A549 (cell line): ENCODE data around the gene CMBL. TPM values are rescaled to one million over a fixed set of nuclear protein-coding genes. Genes with fewer than 3 reads are reported as not detected.

Experiments
- ATAC-seq, 2 experiments: fragments of 200-7000 bp in 1 of 2; fragments of >200 bp in 1 of 2; cut with Nextera tagmentation in 1 of 2; cut with Tn5 transposase in 1 of 2; 3 replicates each; pipeline versions ENCODE4 v1.8.0 to v1.9.1; 2018 to 2020; ENCODE audit warnings: mild to moderate bottlenecking in 1 of 2, moderate library complexity in 1 of 2
- CTCF ChIA-PET: fragments of 300-600 bp; sonication (Branson Sonifier 250); formaldehyde crosslinking; extraction: SDS; loops from one replicate; lab custom pipeline; 2021; ENCODE audit warnings: antibody characterized with exemption, inconsistent platforms; lab: Yijun Ruan, JAX
- POLR2A ChIA-PET: fragments of 350-600 bp; formaldehyde crosslinking; extraction: SDS; loops from one replicate; lab custom pipeline; 2021; ENCODE audit warnings: antibody characterized with exemption, inconsistent platforms; lab: Yijun Ruan, JAX
- DNase-seq, 2 experiments: peaks; one replicate each; pipeline versions ENCODE4 v3.0.0 to v3.0.0-alpha.2; 2011 to 2016; ENCODE audit warnings: low read depth in 1 of 2, low spot score in 1 of 2
- FAIRE-seq: peaks from 2 replicates; lab custom pipeline; 2011; peaks lifted over from hg19 to GRCh38; lab: Jason Lieb, UNC
- H3K27ac ChIP-seq, 2 experiments: fragments of >200 bp; sonication (Bioruptor Twin); formaldehyde crosslinking; 3 replicates each; pipeline ENCODE4 v1.5.1; 2016 to 2017
- H3K4me1 ChIP-seq: fragments of >200 bp; sonication (Bioruptor Twin); formaldehyde crosslinking; 3 replicates; pipeline ENCODE4 v1.6.1; 2016
- H3K4me2 ChIP-seq: fragments of >200 bp; sonication (Bioruptor Twin); formaldehyde crosslinking; 3 replicates; pipeline ENCODE4 v1.6.1; 2016
- H3K4me3 ChIP-seq: fragments of >200 bp; sonication (Bioruptor Twin); formaldehyde crosslinking; 3 replicates; pipeline ENCODE4 v1.5.1; 2016
- H3K9me3 ChIP-seq: fragments of >200 bp; sonication (Bioruptor Twin); formaldehyde crosslinking; 3 replicates; pipeline ENCODE4 v1.6.1; 2016
- CHD4 ChIP-seq: fragments of 200-600 bp; sonication (generic); IDR thresholded peaks from 2 replicates; pipeline ENCODE4 v1.6.1; 2016; ENCODE audit warnings: antibody characterized with exemption, mild to moderate bottlenecking, borderline replicate concordance
- HOXA7 ChIP-seq: fragments of 250-450 bp; sonication (Bioruptor Pico); IDR thresholded peaks from 2 replicates; pipeline ENCODE4 v1.5.0; 2020; ENCODE audit warnings: mild to moderate bottlenecking, moderate library complexity
- KDM1A ChIP-seq: fragments of 200-600 bp; sonication (generic); IDR thresholded peaks from 2 replicates; pipeline ENCODE4 v1.6.1; 2016; ENCODE audit warnings: low read depth, mild to moderate bottlenecking
- MYC ChIP-seq: IDR thresholded peaks from 2 replicates; pipeline ENCODE4 v1.6.1; 2012; ENCODE audit warnings: mild to moderate bottlenecking, inconsistent platforms, low read length, improper control_type of control experiment, borderline replicate concordance
- POLR2AphosphoS2 ChIP-seq: conservative IDR thresholded peaks from 2 replicates; pipeline ENCODE4 v1.6.1; 2012; ENCODE audit warnings: low read length, improper control_type of control experiment, inconsistent platforms
- RARB ChIP-seq: fragments of 250-450 bp; sonication (Bioruptor Pico); IDR thresholded peaks from 2 replicates; pipeline ENCODE4 v1.8.0; 2021; ENCODE audit warnings: mild to moderate bottlenecking, moderate library complexity
- RCOR1 ChIP-seq: fragments of 150-350 bp; IDR thresholded peaks from 2 replicates; pipeline ENCODE4 v1.6.1; 2014; ENCODE audit warnings: antibody characterized with exemption, low read length, low read depth
- SMC3 ChIP-seq: fragments of >200 bp; sonication (Bioruptor Twin); formaldehyde crosslinking; IDR thresholded peaks from 3 replicates; pipeline ENCODE4 v1.6.1; 2018; ENCODE audit warnings: inconsistent platforms
- TP53 ChIP-seq: fragments of 250-450 bp; sonication (Bioruptor Pico); IDR thresholded peaks from 2 replicates; pipeline ENCODE4 v1.5.0; 2021; ENCODE audit warnings: mild to moderate bottlenecking, moderate library complexity
- ZFP36 ChIP-seq: fragments of 450-650 bp; IDR thresholded peaks from 2 replicates; pipeline ENCODE4 v1.6.1; 2014; ENCODE audit warnings: borderline replicate concordance; ENCODE audit not compliant: partially characterized antibody
- WGBS: methylation state at CpG from one replicate; pipeline ENCODE4 v1.1.6; 2017; ENCODE audit errors: missing lambda C conversion rate; 5-methylcytosine and 5-hydroxymethylcytosine counted together
- polyA plus RNA-seq, 4 experiments: library from polyadenylated mRNA; depleted of rRNA in 3 of 4; stranded (reverse); fragments of >200 nt; fragmentation: RNase III in 1 of 4; extraction: RNeasy Plus Mini Kit Qiagen cat#74134 plus additional on column Dnase treatment in 1 of 4; gene quantifications; 2 replicates in 3 of 4; 3 replicates in 1 of 4; pipeline ENCODE4 v1.2.3, GENCODE V29; 2011 to 2017
- TF ChIP-seq, protein P1 (sequence below): fragments of 200-600 bp; sonication (generic); IDR thresholded peaks from 2 replicates; pipeline ENCODE4 v1.6.1; 2016; ENCODE audit warnings: antibody characterized with exemption, mild to moderate bottlenecking, moderate library complexity
- TF ChIP-seq, protein P2 (sequence below): fragments of >200 bp; sonication (Bioruptor Twin); formaldehyde crosslinking; IDR thresholded peaks from 2 replicates; pipeline ENCODE4 v1.6.1; 2016
- TF ChIP-seq, protein P3 (sequence below): fragments of 250-450 bp; sonication (Bioruptor Pico); IDR thresholded peaks from 2 replicates; pipeline ENCODE4 v1.5.0; 2021; ENCODE audit warnings: mild to moderate bottlenecking, moderate library complexity, borderline replicate concordance

CMBL gene
- polyA plus RNA-seq, 2 of the 4 experiments (the other 2 are of a cell fraction): 23.5 to 32.6 TPM

DNA sequence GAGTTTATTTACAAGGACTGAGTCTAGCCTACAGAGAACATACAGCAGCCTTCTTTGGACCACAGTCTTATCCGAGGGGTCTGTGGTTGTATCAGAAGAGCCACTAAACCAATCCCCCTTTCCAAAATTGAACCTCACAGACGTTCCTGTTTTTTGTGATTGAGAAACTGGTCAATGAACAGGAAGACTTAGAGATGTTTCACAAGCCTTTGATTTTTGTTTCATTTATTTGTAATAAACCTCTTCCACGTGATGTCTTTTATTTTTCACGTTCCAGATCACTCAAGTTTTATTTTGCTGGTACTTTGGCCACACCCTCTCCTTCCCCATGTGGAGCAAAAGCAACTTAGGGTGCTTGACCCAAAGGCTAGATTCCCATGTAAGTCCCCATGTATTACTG is 41.6 kb downstream of the CMBL start (continued):
- TF ChIP-seq, protein P1, sequence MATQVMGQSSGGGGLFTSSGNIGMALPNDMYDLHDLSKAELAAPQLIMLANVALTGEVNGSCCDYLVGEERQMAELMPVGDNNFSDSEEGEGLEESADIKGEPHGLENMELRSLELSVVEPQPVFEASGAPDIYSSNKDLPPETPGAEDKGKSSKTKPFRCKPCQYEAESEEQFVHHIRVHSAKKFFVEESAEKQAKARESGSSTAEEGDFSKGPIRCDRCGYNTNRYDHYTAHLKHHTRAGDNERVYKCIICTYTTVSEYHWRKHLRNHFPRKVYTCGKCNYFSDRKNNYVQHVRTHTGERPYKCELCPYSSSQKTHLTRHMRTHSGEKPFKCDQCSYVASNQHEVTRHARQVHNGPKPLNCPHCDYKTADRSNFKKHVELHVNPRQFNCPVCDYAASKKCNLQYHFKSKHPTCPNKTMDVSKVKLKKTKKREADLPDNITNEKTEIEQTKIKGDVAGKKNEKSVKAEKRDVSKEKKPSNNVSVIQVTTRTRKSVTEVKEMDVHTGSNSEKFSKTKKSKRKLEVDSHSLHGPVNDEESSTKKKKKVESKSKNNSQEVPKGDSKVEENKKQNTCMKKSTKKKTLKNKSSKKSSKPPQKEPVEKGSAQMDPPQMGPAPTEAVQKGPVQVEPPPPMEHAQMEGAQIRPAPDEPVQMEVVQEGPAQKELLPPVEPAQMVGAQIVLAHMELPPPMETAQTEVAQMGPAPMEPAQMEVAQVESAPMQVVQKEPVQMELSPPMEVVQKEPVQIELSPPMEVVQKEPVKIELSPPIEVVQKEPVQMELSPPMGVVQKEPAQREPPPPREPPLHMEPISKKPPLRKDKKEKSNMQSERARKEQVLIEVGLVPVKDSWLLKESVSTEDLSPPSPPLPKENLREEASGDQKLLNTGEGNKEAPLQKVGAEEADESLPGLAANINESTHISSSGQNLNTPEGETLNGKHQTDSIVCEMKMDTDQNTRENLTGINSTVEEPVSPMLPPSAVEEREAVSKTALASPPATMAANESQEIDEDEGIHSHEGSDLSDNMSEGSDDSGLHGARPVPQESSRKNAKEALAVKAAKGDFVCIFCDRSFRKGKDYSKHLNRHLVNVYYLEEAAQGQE: no peak
- TF ChIP-seq RCOR1: no peak
- TF ChIP-seq KDM1A: no peak

DNA sequence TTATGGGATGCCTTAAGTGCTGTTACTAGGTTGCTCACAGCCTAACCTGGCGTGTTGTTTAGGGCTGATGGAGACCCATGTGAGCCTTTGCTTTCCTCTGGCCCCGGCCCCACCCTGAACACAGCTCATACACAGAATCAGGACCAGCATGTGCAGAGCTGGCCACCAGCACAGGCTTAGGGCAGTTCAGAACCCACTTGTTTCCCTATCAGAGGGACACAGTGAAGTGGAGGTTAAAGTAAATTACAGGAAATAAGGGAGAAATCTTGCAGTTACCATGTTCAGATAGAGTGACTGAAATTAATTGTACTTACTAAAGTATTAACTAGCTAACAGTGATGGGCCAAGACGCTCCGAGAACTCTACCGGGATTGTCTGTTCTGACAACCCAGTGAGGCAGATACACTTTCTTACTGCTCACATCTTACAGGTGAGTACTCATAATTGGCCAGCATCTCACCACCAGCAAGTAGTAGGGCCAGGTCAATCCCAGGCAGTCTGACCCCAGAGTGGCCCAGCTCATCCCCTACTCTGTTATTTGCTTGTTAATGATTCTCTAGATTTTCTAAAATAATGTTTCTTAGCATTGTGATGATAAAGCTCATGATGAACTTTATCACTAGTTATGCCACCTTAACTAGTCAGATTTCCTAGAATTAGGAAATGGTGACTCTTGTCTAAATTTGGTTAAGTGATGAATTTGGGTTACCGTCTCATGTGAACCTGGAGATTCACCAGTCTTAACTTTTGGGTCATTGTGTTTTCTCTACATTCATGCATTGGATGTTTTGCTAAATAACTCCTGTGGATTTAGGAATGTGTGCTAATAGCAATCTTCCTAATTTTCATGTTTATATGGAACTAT is 42.2 kb downstream of the CMBL start:
- WGBS: 75% methylated on average over 6 of the region's 6 CpGs
- no peak overlapping the region for H3K4me2 ChIP-seq
- POLR2A ChIA-PET: interaction anchor here (0.5 to 4.4 kb wide), 2 partner anchors 12 to 15 kb away, joined by 4 to 29 read pairs; partner anchors contain the start of genes ATPSCKMT and CCT5

DNA sequence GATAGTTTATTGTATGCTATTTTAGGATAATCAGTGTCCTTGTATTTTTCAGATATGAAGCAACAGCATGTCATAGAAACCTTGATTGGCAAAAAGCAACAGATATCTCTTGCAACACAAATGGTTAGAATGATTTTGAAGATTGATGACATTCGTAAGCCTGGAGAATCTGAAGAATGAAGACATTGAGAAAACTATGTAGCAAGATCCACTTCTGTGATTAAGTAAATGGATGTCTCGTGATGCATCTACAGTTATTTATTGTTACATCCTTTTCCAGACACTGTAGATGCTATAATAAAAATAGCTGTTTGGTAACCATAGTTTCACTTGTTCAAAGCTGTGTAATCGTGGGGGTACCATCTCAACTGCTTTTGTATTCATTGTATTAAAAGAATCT is 43.1 kb downstream of the CMBL start:
- Histone ChIP-seq H3K4me3 (no peak overlapping the region), H3K4me1 (peaks cover 11% of the 10 kb centered on the region), H3K27ac (no peak overlapping the region), H3K4me2 (no peak overlapping the region), H3K9me3 (no peaks in the 10 kb centered on the region)
- 88% methylated on average over 3 of the region's 3 CpGs for WGBS
- ChIA-PET POLR2A (interaction anchor here (4.4 kb wide), 1 partner anchor 14 kb away, joined by 29 read pairs; the partner anchor contains the start of genes ATPSCKMT and CCT5), CTCF (interaction anchor here (2.0 to 2.8 kb wide), 2 partner anchors 13 to 19 kb away, joined by 7 to 13 read pairs; no protein-coding TSS in a partner anchor)
- FAIRE-seq (no peak), DNase-seq (no peak), ATAC-seq (no peak)
- no peak for TF ChIP-seq ZFP36
- TF ChIP-seq CHD4: no peak
- TF ChIP-seq, protein P2, sequence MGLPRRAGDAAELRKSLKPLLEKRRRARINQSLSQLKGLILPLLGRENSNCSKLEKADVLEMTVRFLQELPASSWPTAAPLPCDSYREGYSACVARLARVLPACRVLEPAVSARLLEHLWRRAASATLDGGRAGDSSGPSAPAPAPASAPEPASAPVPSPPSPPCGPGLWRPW: no peak
- no peak for TF ChIP-seq SMC3
- TF ChIP-seq, protein P3, sequence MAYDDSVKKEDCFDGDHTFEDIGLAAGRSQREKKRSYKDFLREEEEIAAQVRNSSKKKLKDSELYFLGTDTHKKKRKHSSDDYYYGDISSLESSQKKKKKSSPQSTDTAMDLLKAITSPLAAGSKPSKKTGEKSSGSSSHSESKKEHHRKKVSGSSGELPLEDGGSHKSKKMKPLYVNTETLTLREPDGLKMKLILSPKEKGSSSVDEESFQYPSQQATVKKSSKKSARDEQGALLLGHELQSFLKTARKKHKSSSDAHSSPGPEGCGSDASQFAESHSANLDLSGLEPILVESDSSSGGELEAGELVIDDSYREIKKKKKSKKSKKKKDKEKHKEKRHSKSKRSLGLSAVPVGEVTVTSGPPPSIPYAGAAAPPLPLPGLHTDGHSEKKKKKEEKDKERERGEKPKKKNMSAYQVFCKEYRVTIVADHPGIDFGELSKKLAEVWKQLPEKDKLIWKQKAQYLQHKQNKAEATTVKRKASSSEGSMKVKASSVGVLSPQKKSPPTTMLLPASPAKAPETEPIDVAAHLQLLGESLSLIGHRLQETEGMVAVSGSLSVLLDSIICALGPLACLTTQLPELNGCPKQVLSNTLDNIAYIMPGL (CRISPR knock-in tag): no peak

More for the DNA sequence above, 42.2 kb downstream of the CMBL start:
- Histone ChIP-seq H3K4me3 (no peak overlapping the region), H3K9me3 (no peaks in the 10 kb centered on the region), H3K27ac (no peak overlapping the region), H3K4me1 (peaks cover 11% of the 10 kb centered on the region)
- FAIRE-seq: no peak
- DNase-seq: no peak
- ATAC-seq: peak; percentile 24 to 36; a peak in 5 of 6 replicates
- TF ChIP-seq POLR2AphosphoS2: peak; percentile 75
- TF ChIP-seq RARB (CRISPR knock-in tag): 0 out of 2 replicates have a peak, but pooled peaks have one; percentile 39
- TF ChIP-seq TP53 (CRISPR knock-in tag): 0 out of 2 replicates have a peak, but pooled peaks have one; percentile 30
- TF ChIP-seq, protein P2: no peak
- TF ChIP-seq HOXA7: peak; percentile 38; the same call in 1 of the 2 replicates
- no peak for TF ChIP-seq MYC
- CTCF ChIA-PET: interaction anchor here (0.9 to 2.0 kb wide), 2 partner anchors 18 to 93 kb away, joined by 3 to 13 read pairs; no protein-coding TSS in a partner anchor
